GM20431 (cell line): ENCODE measurements around the gene MRAP2.
"Not testable (repeated sequence)": the region's sequence is repeated elsewhere in the genome, so short reads cannot be mapped to it uniquely, and the experiment has no call there.

Source experiments
- in situ Hi-C: fragments of 300-500 bp; cut with MseI, MboI; formaldehyde crosslinking; loops from one replicate; pipeline ENCODE4 v1.15.0; 2020; ENCODE audit warnings: low sequenced_read_pairs; ENCODE audit not compliant: unreplicated experiment

The MRAP2 gene

DNA sequence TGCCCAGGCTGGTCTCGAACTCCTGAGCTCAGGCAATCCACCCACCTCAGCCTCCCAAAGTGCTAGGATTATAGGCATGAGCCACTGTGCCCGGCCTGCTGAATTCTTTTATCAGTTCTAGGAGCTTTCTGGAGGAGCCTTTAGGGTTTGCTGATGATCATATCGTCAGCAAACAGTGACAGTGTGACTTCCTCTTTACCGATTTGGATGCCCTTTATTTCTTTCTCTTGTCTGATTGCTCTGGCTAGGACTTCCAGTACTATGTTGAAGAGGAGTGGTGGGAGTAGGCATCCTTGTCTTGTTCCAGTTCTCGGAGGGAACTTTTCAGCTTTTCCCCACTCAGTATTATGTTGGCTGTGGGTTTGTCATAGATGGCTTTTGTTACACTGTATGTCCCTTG is 35.3 kb downstream of the MRAP2 start:
- in situ Hi-C loops = not testable (repeated sequence)

DNA sequence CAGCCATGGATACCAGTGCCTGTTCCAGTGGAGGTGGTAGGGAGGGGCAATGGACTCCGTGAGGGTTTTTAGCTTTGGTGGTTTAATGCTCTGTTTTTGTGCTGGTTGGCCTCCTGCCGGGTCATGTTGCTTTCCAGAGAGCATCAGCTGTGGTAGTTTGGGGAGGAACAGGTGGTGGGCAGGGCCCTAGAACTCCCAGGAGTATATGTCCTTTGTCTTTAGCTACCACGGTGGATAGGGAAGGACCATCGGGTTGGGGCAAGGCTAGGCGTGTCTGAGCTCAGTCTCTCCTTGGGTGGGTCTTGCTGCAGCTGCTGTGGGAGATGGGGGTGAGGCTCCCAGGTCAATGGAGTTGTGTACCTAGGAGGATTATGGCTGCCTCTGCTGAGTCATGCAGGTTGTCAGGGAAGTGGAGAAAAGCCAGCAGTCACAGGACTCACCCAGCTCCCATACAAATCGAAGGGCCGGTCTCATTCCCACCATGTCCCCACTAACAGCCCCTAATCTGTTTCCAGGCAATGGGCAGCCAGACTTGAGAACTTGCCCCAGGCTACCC is 38.9 kb downstream of the MRAP2 start:
- in situ Hi-C loops = no loop called here

DNA sequence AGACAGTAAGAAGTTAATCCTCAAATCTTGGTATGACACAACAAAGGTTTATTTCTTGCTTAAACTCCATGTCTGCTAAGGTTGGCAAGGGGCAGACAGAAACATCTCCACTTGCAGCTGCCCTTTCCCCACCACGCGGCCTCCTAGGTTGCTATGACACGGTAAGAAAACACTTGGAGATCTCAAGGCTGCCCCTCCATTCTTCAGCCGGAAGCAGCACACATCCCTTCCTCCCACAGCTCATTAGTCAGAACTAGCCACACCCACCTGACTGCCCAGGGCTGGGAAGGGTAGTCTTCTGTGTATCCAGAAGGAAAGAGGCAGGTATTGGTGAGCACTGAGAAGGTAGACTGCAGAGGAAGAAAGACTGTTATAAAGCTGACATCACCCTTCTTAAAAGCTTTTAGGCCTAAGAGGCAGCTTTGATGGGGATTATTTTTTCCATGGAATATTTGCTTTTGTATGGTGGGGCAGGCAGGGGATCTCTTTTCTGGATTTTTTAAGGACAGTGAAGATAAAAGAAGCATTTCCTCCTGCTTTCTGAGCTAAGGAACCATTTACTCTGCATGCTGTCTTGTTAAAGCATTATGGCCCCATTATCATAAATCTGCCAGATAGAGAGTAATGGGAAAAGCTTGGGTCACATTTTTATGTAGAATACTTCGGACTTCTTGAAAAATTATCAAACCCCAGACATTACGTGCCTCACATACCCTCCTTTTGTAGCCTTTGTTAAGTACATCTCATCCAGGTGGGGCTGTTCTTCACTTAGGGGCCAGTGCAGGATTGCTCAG is 41.6 kb downstream of the MRAP2 start:
- in situ Hi-C loops = no loop called here

DNA sequence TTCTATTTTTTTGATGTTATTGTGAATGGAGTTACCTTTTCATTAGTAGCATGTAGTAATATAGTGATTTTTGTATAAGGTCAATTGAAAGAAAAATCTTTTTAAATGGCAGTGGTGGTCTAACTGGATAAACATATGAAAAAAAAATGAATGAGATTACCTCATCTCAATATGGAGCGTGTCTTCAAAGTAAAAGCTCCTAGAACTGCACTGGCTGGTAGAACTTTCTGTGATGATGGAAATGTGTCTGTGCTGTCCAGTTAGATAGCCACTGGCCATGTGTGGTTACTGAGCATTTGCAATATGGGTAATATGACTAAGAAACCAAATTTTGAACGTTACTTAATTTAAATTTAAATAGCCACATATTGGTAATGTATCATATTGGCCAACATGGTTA is 44.1 kb downstream of the MRAP2 start:
- in situ Hi-C loops = no loop called here

DNA sequence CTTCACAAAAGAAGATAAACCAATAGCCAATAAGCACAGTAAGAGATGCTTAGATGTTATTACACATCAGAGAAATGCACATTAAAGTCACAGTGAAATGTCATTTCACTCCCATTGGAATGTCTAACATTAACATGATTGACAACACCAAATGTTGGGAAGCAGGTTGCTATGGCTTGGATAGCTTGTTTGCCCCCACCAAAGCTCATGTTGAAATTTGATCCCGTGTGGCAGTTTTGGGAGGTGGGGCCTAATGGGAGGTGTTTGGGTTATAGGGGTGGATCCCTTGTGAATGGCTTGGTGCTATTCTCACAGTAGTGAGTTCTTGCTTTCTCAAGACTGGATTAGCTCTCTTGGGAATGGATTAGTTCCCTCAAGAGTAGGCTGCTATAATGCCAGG is 44.8 kb downstream of the MRAP2 start:
- in situ Hi-C loops = no loop called here

DNA sequence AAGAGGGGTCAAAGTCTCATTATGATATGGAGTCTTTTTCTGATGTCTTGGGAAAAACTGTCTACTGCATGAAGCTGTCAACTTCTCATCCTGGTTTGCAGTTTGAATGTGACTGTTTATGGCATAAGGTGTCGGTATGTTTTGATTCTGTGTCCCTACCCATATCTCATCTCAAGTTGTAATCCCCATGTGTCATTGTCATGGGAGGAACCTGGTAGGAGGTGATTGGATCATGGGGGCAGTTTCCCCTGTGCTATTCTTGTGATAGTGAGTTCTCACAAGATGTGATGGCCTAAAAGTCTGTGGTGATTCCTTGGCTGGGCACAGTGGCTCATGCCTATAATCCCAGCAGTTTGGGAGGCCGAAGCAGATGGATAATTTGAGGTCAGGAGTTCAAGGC is 47.6 kb downstream of the MRAP2 start:
- in situ Hi-C loops = no loop called here

DNA sequence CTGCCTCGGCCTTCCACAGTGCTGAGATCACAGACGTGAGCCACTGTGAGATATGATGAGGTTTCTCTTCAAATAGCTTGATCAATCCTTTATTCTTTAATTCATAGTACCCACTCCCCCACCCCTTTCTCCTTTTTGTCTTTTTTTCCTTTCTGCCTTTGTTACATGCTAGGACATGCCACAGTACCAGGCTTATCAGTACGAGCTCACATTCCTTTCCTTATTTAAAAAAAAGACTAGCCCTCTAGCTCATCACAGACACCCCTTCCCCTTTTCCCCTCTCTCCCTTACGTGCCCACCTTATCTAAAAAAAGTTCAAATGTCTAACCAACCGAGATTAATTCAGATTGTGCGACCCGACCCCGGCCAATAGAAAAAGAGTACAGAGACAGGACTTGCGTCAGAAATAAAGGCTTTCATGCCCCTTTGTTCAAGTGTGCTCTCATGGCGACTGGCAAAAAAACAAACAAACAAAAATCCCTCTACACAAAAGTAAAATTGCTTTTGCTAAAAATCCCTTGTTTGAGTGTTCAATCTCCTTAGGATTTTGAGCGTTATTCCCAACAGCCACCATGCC is 49.2 kb downstream of the MRAP2 start:
- in situ Hi-C loops = no loop called here

DNA sequence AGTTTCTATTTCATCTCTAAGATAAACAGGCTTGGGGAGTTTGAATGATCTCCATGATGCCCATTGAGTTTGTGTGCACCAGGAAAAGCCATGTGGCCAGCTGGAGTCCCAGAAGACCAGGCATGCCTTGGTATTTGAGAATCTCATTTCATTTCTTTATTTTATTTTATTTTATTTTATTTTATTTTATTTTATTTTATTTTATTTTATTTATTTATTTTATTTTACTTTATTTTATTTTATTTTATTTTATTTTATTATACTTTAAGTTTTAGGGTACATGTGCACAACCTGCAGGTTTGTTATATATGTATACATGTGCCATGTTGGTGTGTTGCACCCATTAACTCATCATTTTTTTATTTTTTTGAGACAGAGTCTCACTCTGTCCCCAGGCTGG is 51.1 kb downstream of the MRAP2 start:
- in situ Hi-C loops = not testable (repeated sequence)

DNA sequence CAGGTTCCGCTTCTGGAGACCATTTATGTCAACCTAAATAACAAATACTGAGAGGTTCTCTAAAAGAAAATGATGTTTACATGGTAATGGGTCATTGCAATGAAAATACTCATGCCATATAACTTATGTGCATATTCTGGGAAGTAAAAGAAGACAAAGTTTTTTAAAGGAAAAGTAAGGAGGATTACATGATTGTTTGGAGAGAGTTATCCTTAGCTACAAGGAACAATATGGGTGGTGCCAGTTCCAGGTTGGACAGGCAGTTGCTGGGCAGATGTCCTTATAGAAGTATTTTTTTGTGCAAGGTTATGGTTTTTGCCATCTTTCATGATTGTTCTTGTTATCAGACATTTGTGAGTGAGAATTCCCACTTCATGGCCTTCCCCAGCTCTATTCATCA is 52.5 kb downstream of the MRAP2 start:
- in situ Hi-C loops = no loop called here

DNA sequence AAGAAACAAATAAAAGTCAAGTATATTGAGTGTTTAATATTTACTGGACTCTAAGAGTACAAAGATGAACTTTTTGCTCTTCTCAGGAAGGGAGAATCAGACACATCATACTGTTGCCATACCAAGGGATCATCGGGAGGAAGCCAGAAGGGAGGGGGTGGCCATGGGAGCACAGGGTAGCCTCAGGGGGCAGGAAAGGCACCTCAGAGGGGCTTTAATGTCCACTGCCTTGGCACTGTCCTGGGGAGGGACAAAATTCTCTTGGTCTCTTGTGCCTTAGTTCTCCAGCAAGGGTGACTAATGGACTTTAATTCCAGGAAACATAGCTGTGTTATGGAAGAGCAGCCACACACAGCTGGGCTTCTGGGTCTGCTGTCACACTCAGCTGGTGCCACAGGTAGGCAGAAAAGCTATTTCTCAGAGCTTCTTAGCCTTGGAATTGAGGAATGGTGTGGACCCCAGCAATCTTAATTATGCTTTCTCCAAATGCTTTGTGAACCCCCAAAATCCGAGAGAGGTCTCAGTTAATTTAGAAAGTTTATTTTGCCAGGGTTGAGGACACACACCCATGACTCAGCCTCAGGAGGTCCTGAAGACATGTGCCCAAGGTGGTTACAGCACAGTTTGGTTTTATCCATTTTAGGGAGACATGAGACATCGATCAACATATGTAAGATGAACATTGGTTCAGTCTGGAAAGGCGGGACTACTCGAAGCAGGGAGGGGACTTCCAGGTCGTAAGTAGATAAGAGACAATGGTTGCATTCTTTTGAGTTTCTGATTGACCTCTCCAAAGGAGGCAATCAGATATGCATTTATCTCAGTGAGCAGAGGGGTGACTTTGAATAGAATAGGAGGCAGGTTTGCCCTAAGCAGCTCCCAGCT is 53.2 kb downstream of the MRAP2 start:
- in situ Hi-C loops = no loop called here

DNA sequence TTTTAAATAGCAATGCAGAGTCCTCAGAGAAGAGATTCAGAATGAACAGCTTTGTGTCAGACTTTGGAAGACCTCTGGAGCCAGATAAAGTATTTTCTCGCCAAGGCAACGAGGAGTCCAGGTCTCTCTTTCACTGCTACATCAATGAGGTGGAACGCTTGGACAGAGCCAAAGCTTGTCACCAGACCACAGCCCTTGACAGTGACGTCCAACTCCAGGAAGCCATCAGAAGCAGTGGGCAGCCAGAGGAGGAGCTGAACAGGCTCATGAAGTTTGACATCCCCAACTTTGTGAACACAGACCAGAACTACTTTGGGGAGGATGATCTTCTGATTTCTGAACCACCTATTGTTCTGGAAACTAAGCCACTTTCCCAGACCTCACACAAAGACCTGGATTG is 55.5 kb downstream of the MRAP2 start:
- in situ Hi-C loops = no loop called here

DNA sequence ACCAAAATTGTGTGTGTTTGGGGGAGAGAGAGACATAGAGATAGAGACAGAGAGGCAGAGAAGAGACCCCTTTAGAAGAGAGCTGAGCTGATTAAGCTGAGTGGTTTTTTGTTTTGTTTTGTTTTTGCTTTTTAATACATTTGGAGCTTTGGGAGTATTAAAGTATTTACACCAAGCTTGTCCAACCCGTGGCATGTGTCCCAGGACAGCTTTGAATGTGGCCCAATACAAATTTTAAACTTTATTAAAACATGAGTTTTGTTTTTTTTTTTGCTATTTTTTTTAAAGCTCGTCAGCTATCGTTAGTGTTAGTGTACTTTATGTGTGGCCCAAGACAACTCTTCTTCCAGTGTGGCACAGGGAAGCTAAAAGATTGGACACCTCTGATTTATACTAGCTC is 56.0 kb downstream of the MRAP2 start:
- in situ Hi-C loops = no loop called here

DNA sequence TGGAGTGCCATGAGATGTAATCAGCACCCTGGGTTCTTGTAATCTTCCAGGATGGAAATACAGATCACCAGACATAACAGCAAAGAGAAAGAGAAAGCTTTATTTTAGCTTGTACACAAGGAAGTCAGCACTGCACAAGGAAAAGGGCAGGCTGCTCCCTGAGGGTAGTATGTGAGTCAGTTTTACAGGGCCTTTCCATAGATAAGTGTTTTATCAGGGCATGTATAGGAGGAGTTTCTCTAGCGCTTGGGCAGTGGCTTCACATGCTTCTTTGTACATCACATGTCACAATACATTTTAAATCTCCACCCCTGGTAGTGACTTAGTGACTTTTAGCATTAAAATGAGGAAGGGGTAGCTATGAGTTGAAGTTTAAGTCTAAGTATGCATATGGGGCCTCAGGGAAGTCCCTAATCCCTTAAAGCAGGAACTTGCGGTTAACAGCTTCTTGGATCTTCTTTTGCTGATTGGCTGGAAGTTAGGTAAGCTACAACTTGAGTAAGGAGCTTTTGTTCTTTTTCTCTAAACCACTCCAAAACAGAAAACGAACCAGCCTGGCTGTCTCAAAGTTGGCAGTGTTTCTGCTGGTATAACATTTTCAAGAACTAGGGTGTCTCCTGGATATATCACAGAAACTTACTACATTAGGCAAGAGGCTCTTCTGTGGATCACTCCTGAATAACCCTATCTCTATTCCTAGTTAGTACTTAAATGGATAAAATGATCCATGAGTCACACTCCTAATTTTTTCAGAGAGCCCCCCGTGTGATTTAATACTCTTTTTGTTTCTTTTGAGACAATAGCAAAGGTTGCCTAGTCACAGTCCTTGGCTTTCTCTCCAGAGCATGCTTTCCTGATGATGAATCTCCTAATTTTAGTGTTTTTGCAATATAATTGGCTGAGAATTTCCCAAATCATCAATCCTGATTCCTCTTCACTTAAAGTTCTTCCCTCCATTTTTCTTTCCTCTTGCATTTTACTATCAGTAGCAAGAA is 60.2 kb downstream of the MRAP2 start:
- in situ Hi-C loops = no loop called here

DNA sequence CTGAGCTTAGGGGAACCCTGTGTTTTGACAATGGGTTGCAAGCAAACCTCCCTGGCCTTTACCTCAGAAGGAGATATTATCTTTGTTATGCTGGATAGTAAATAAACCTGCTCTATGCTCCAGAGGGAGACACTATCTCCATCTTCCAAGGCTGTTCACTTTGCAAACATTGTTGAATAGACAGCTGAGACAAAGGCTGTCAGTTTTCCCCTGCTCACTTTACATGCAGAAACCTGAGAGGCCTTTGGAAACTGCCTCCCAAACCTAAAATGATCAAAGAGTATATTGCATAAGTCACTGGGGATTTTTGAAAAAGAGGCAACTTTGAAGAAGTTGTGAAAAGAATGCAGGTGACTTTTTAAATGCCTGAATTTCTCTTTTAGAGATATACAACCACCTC is 61.6 kb downstream of the MRAP2 start:
- in situ Hi-C loops = no loop called here

DNA sequence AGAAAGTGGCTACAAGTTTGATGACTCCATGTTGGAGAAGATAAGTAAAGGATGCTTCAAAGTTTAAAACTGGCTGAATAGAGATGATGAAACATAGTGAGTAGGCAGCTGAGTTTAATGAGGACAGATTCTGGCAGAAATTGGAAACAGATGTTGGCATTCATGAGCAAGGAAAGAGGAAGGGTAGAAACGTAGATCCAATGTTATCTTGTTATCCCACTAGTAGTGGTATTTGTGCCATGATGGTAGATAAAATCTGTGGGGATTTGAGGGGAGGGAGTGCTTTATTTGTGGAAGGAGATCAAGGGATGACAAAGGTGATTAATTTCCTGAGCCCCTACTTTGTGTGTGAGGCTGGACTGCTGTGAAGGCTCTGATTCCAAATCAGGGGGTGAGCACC is 69.5 kb downstream of the MRAP2 start:
- in situ Hi-C loops = no loop called here

DNA sequence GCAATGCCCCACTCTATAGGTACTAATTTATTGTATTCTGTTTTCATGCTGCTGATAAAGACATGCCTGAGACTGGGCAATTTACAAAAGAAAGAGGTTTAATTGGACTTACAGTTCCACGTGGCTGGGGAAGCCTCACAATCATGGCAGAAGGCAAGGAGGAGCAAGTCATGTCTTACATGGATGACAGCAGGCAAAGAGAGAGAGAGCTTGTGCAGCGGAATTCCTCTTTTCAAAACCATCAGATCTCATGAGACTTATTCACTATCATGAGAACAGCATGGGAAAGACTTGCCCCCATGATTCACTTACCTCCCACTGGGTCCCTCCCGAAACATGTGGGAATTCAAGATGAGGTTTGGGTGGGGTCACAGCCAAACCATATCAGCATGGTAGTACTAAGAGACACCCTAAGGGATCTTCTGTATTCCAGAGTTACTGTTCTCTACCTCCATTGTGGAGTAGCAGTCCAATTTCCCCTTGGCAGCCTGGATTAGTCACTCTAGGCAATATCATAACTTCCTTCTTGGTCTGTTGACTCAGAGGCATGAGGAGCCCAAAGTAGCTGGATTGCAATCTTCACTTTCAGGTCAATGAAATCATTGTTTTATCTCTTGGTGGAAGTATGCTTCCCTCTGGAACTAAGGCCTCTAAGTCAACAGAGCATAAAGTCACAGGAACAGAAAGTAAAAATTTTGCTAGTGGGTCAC is 71.8 kb downstream of the MRAP2 start:
- in situ Hi-C loops = not testable (repeated sequence)

DNA sequence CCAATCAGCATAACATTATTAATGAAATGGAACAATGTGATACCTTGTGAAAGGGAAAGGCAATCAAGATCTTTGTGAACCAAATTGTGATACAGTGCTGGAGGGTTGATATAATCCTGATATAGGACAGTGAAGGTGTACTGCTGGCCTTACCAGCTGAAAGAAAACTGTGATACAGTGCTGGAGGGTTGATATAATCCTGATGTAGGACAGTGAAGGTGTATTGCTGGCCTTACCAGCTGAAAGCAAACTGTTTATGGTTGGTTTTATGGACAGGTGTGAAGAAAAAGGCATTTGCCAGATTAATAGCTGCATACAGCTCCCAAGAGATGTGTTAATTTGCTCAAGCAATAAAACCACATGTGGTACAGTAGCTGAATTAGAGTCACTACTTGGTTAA is 73.9 kb downstream of the MRAP2 start:
- in situ Hi-C loops = no loop called here

DNA sequence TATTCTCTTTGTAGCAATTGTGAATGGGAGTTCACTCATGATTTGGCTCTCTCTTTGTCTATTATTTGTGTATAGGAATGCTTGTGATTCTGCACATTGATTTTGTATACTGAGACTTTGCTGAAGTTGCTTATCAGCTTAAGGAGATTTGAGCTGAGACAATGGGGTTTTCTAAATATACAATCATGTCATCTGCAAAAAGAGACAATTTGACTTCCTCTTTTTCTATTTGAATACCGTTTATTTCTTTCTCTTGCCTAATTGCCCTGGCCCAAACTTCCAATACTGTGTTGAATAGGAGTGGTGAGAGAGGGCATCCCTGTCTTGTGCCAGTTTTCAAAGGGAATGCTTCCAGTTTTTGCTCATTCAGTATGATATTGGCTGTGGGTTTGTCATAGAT is 77.8 kb downstream of the MRAP2 start:
- in situ Hi-C loops = not testable (repeated sequence)
